Transverse colon (tissue), 3 donors: Measurements from ENCODE around the gene LRWD1.

Source experiments
- POLR2A ChIP-seq: fragments of 450-650 bp; IDR thresholded peaks from one replicate; pipeline ENCODE4 v1.6.1; 2016; ENCODE audit warnings: antibody characterized with exemption, mild to moderate bottlenecking, moderate library complexity
- TF ChIP-seq, protein P1 (sequence below), 5 experiments: fragments of 200-600 bp in 3 of 5; fragments of 450-650 bp in 2 of 5; sonication (generic) in 3 of 5; IDR thresholded peaks; 1 replicate in 2 of 5; 2 replicates in 3 of 5; pipeline ENCODE4 v1.5.1; 2016 to 2017; ENCODE audit warnings: antibody characterized with exemption in 5 of 5, inconsistent platforms in 3 of 5, mild to moderate bottlenecking in 2 of 5, moderate library complexity in 1 of 5

DNA sequence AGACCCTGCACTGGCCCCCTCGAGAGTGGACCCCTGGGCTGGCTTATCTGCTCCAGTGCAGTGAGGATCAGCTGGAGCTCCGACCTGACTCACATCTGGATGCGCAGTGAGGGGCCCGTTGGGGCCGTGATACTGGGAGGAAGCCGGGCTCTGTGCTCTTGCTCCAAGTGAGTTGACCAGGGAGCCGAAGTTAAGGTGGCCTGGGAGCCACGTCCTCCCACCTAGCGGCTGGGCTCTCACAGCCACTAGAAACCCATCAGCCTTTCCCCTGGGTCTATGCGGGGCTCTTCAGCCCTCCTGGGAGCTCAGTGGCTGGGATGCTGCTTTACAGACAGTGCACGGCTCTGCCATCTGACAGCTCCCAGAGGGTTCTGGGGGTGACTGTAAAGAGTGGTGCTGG is 9.2 kb upstream of the LRWD1 start:
- TF ChIP-seq, protein P1, sequence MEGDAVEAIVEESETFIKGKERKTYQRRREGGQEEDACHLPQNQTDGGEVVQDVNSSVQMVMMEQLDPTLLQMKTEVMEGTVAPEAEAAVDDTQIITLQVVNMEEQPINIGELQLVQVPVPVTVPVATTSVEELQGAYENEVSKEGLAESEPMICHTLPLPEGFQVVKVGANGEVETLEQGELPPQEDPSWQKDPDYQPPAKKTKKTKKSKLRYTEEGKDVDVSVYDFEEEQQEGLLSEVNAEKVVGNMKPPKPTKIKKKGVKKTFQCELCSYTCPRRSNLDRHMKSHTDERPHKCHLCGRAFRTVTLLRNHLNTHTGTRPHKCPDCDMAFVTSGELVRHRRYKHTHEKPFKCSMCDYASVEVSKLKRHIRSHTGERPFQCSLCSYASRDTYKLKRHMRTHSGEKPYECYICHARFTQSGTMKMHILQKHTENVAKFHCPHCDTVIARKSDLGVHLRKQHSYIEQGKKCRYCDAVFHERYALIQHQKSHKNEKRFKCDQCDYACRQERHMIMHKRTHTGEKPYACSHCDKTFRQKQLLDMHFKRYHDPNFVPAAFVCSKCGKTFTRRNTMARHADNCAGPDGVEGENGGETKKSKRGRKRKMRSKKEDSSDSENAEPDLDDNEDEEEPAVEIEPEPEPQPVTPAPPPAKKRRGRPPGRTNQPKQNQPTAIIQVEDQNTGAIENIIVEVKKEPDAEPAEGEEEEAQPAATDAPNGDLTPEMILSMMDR (IDR thresholded peaks at IDR 0.05), result no peak
- TF ChIP-seq POLR2A, result no peak
